ENCODE measurements around the gene DGKD.

DGKD gene

GRCh38 chr2:233503947-233504637, 149.8 kb downstream of the DGKD start:
- DNase-seq = no peak

- DNase-seq = no peak
These were observed 159.8 kb downstream of the DGKD start for GRCh38 chr2:233513953-233514655.

DNA sequence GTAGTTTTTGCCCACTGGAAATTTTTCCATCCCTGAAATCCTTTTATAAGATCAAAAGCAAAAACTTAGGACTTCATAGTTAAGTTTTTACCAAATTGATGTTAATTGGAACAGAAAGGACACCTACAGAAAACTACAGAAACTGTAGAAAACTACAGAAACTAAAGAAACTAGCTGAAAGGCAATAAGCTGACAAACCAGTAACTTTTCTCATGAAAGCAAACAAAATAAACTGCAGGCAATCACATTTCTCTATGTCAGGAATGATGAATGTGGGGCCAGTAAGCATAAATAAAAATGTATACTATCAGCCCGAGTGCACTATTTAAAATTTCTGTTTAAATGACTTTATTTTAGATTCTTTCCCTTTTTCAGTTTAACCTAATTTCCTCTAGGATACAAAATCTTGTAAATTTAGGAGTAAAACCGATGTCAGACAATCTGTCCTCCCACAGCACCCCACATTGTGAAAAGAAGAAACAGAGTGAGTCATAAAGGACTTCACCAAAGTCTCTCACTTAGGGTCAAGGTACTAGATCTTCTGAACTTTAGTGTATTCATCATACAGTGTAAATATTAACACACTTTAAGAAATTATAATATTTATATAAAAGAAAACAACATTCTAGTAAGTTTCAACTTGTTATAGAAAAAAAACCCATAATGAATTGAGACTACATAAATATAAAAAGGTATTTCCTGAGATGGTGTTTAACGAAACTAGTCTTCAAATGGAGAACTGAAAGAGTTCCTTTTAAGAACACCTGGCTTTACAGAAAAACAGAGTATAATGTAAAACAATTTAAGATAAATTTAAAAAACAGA, 165.7 kb downstream of the DGKD start:
- no peak for DNase-seq

All from central memory CD4-positive, alpha-beta T cell (primary cell).